ENCODE data around the gene PIGR. TPM values are rescaled to one million over a fixed set of nuclear protein-coding genes. Genes with fewer than 3 reads are reported as not detected.

PIGR gene
- total RNA-seq, 1 experiment from 2014 or later: not detected

- Histone ChIP-seq H3K27me3 (ENCODE audit: insufficient read depth, low read length) (no peaks in the 10 kb centered on the region), H2BK5ac (ENCODE audit: insufficient read length, low read length) (no peak overlapping the region), H3K79me2 (ENCODE audit: insufficient read depth, low read length) (no peaks in the 10 kb centered on the region), H4K8ac (replicated peaks; ENCODE audit: insufficient read length, low read depth, low read length) (no peak overlapping the region), H3K4ac (ENCODE audit: low read depth, low read length) (no peak overlapping the region), H2BK120ac (ENCODE audit: low read depth, low read length, poor library complexity, severe bottlenecking) (no peak overlapping the region), H3K18ac (ENCODE audit: insufficient read length, low read depth, low read length) (no peak overlapping the region), H2AK5ac (ENCODE audit: insufficient read length, low read length) (no peak overlapping the region), H3T11ph (ENCODE audit: low read length) (no peak overlapping the region), H3K4me1 (ENCODE audit: insufficient read depth, low read length) (peaks cover under 1% of the 10 kb centered on the region; the same call in 1 of the 2 replicates), H3K14ac (ENCODE audit: insufficient read depth, low read length) (no peak overlapping the region), H2BK20ac (ENCODE audit: low read depth, low read length, poor library complexity, severe bottlenecking) (no peak overlapping the region), H3K9ac (ENCODE audit: extremely low read depth, insufficient read length, low read length) (no peak overlapping the region), H3K79me1 (ENCODE audit: insufficient read depth, low read depth, low read length, poor library complexity, severe bottlenecking) (no peaks in the 10 kb centered on the region), H3K23ac (ENCODE audit: insufficient read length, low read depth, low read length) (no peak overlapping the region), H4K91ac (ENCODE audit: insufficient read length, low read depth, low read length) (no peak overlapping the region), H2AFZ (ENCODE audit: low read length) (no peak overlapping the region), H3K4me2 (ENCODE audit: insufficient read depth, insufficient read length, low read length) (no peak overlapping the region), H3K9me3 (ENCODE audit: control insufficient read depth, low read depth, low read length) (no peaks in the 10 kb centered on the region), H2BK15ac (ENCODE audit: low read depth, low read length) (no peak overlapping the region), H4K20me1 (ENCODE audit: control insufficient read depth, insufficient read depth, insufficient read length) (no peaks in the 10 kb centered on the region), H2BK12ac (ENCODE audit: insufficient read length, low read depth, low read length) (no peak overlapping the region), H4K5ac (ENCODE audit: insufficient read length, low read depth, low read length) (no peak overlapping the region), H3K27ac (ENCODE audit: insufficient read length, low read depth, low read length) (no peak overlapping the region), H3K23me2 (ENCODE audit: insufficient read length, low read depth, low read length, poor library complexity, severe bottlenecking) (no peaks in the 10 kb centered on the region), H3K56ac (ENCODE audit: insufficient read length, low read depth, low read length) (no peak overlapping the region)
- Mint-ChIP-seq H3K36me3 (ENCODE audit: insufficient read depth in 1 of 3, low read depth in 3 of 3) (no peaks in the 10 kb centered on the region), H3K4me1 (peaks cover 13 to 16% of the 10 kb centered on the region in 2 experiments), H3K27ac (peak overlapping the region in 1 of 3 experiments; percentile 11; a peak in 1 of 7 replicates), H3K4me3 (no peak overlapping the region), H3K27me3 (ENCODE audit: low read depth) (peaks cover 16% of the 10 kb centered on the region), H3K9me3 (no peaks in the 10 kb centered on the region)
- no peak for TF ChIP-seq CTCF (conservative IDR thresholded peaks at IDR 0.05)
- no CpG with 5 or more reads among the region's 3 CpGs for WGBS (ENCODE audit: extremely low coverage, insufficient read length, low lambda C conversion rate)
- no peak for DNase-seq
Measured at GRCh38 chr1:206895837-206896242, 50.4 kb downstream of the PIGR start.

Data from H9 (cell line).